GM23338 (cell line): Measurements from ENCODE around the gene NR4A2. TPM values are rescaled to one million over a fixed set of nuclear protein-coding genes. Genes with fewer than 3 reads are reported as not detected.

Source experiments
- ATAC-seq: fragments of 200-7000 bp; cut with Tn5 transposase; 3 replicates; pipeline ENCODE4 v1.9.1; 2020
- DNase-seq: peaks from one replicate; pipeline ENCODE4 v3.0.0-alpha.2; 2015; ENCODE audit warnings: low spot score
- H2AFZ ChIP-seq: fragments of 200-600 bp; sonication (generic); 2 replicates; pipeline ENCODE4 v1.8.0; 2016; ENCODE audit warnings: antibody characterized with exemption, mild to moderate bottlenecking, moderate library complexity
- H3F3A ChIP-seq: fragments of 200-600 bp; sonication (generic); replicated peaks from 2 replicates; pipeline ENCODE4 v1.8.0; 2017; ENCODE audit warnings: antibody characterized with exemption, mixed run types, low read depth
- H3K27ac ChIP-seq: fragments of 200-600 bp; sonication (generic); 2 replicates; pipeline ENCODE4 v1.6.1; 2016; ENCODE audit warnings: low read depth
- H3K27me3 ChIP-seq: fragments of 200-600 bp; sonication (generic); 2 replicates; pipeline ENCODE4 v1.8.0; 2016; ENCODE audit warnings: mild to moderate bottlenecking, mixed run types, moderate library complexity; ENCODE audit not compliant: insufficient read depth
- H3K36me3 ChIP-seq: fragments of 200-600 bp; sonication (generic); 2 replicates; pipeline ENCODE4 v1.8.0; 2016; ENCODE audit warnings: mild to moderate bottlenecking; ENCODE audit not compliant: insufficient read depth
- H3K4me1 ChIP-seq: fragments of 200-600 bp; sonication (generic); 2 replicates; pipeline ENCODE4 v1.8.0; 2016; ENCODE audit warnings: mild to moderate bottlenecking, moderate library complexity; ENCODE audit not compliant: insufficient read depth
- H3K4me2 ChIP-seq: fragments of 200-600 bp; sonication (generic); 2 replicates; pipeline ENCODE4 v1.7.1; 2017; ENCODE audit warnings: mixed run types
- H3K4me3 ChIP-seq: fragments of 200-600 bp; sonication (generic); 2 replicates; pipeline ENCODE4 v1.6.1; 2016; ENCODE audit warnings: mixed run types
- H3K79me2 ChIP-seq: fragments of 200-600 bp; sonication (generic); replicated peaks from 2 replicates; pipeline ENCODE4 v1.8.0; 2017; ENCODE audit warnings: mild to moderate bottlenecking; ENCODE audit not compliant: insufficient read depth
- H3K9me2 ChIP-seq: fragments of 200-600 bp; sonication (generic); 2 replicates; pipeline ENCODE4 v1.8.0; 2017; ENCODE audit not compliant: insufficient read depth
- H4K20me1 ChIP-seq: fragments of 200-600 bp; sonication (generic); replicated peaks from 2 replicates; pipeline ENCODE4 v1.8.0; 2017; ENCODE audit warnings: mild to moderate bottlenecking; ENCODE audit not compliant: insufficient read depth
- H3K27ac Mint-ChIP-seq: 2 replicates; pipeline ENCODE4 v1.8.0; 2020; ENCODE audit warnings: inconsistent platforms, mild to moderate bottlenecking, moderate library complexity, mixed read lengths
- H3K27me3 Mint-ChIP-seq: 3 replicates; pipeline ENCODE4 v1.8.0; 2022; ENCODE audit warnings: low read depth, mild to moderate bottlenecking, moderate library complexity, mixed read lengths, inconsistent platforms; ENCODE audit not compliant: insufficient read depth, poor library complexity
- H3K36me3 Mint-ChIP-seq: 3 replicates; pipeline ENCODE4 v1.8.0; 2021; ENCODE audit warnings: low read depth, mild to moderate bottlenecking, inconsistent platforms, moderate library complexity, mixed read lengths
- H3K4me1 Mint-ChIP-seq: 3 replicates; pipeline ENCODE4 v1.8.0; 2020; ENCODE audit warnings: mild to moderate bottlenecking, inconsistent platforms, mixed read lengths
- H3K4me3 Mint-ChIP-seq: 3 replicates; pipeline ENCODE4 v1.8.0; 2021; ENCODE audit warnings: moderate library complexity, mild to moderate bottlenecking, inconsistent platforms, mixed read lengths
- H3K9me3 Mint-ChIP-seq: 3 replicates; pipeline ENCODE4 v1.8.0; 2020; ENCODE audit warnings: moderate library complexity, mild to moderate bottlenecking, inconsistent platforms, mixed read lengths
- CREB1 ChIP-seq: fragments of 250-450 bp; sonication (Bioruptor Pico); IDR thresholded peaks from 2 replicates; pipeline ENCODE4 v1.5.0; 2020; ENCODE audit warnings: low read depth, mild to moderate bottlenecking, moderate library complexity
- CTCF ChIP-seq, 2 experiments: fragments of 200-600 bp in 1 of 2; sonication (generic) in 1 of 2; conservative IDR thresholded peaks; 2 replicates each; pipeline versions ENCODE4 v1.5.1 to v1.6.1; 2016 to 2017; ENCODE audit warnings: antibody characterized with exemption in 2 of 2, low read depth in 2 of 2, mild to moderate bottlenecking in 2 of 2, moderate library complexity in 1 of 2
- EZH2 ChIP-seq: fragments of 200-600 bp; sonication (generic); IDR thresholded peaks from one replicate; pipeline ENCODE4 v1.8.0; 2017; ENCODE audit warnings: antibody characterized with exemption, mild to moderate bottlenecking, low read depth; ENCODE audit not compliant: unreplicated experiment
- EZH2phosphoT487 ChIP-seq: fragments of 200-600 bp; sonication (generic); IDR thresholded peaks from one replicate; pipeline ENCODE4 v1.8.1; 2018; ENCODE audit warnings: antibody characterized with exemption; ENCODE audit not compliant: unreplicated experiment
- JUNB ChIP-seq: IDR thresholded peaks from one replicate; pipeline ENCODE4 v1.6.1; 2016; ENCODE audit warnings: antibody characterized with exemption; ENCODE audit not compliant: unreplicated experiment
- NANOG ChIP-seq: IDR thresholded peaks from 2 replicates; pipeline ENCODE4 v1.6.1; 2016; ENCODE audit warnings: antibody characterized with exemption, borderline replicate concordance
- POLR2AphosphoS5 ChIP-seq: IDR thresholded peaks from 2 replicates; pipeline ENCODE4 v1.6.1; 2016; ENCODE audit warnings: antibody characterized with exemption, low read depth
- STAT1 ChIP-seq: IDR thresholded peaks from one replicate; pipeline ENCODE4 v1.6.1; 2016; ENCODE audit warnings: antibody characterized with exemption; ENCODE audit not compliant: unreplicated experiment
- ZNF114 ChIP-seq: fragments of 250-450 bp; sonication (Bioruptor Pico); IDR thresholded peaks from 2 replicates; pipeline ENCODE4 v1.5.0; 2020; ENCODE audit warnings: mild to moderate bottlenecking, moderate library complexity
- ZNF331 ChIP-seq: fragments of 250-450 bp; sonication (Bioruptor Pico); IDR thresholded peaks from 2 replicates; pipeline ENCODE4 v1.5.0; 2020; ENCODE audit warnings: low read depth, mild to moderate bottlenecking, moderate library complexity
- polyA plus RNA-seq: library from polyadenylated mRNA; unstranded; fragments of >200 nt; fragmentation: Nextera tagmentation; extraction: Ambion mirVana; gene quantifications from 2 replicates; pipeline ENCODE4 v1.2.1, GENCODE V29; 2016
- total RNA-seq: library from RNA; depleted of rRNA; stranded (reverse); fragments of >200 nt; shearing (Covaris generic); gene quantifications from 2 replicates; pipeline ENCODE4 v1.2.3, GENCODE V29; 2014
- TF ChIP-seq, protein P1 (sequence below): IDR thresholded peaks from 2 replicates; pipeline ENCODE4 v1.6.1; 2016; ENCODE audit warnings: antibody characterized with exemption
- TF ChIP-seq, protein P2 (sequence below): fragments of 250-450 bp; sonication (Bioruptor Pico); IDR thresholded peaks from 2 replicates; pipeline ENCODE4 v1.5.0; 2020; ENCODE audit warnings: mild to moderate bottlenecking, moderate library complexity
- TF ChIP-seq, protein P3 (sequence below): IDR thresholded peaks from one replicate; pipeline ENCODE4 v1.6.1; 2018; ENCODE audit warnings: antibody characterized with exemption; ENCODE audit not compliant: unreplicated experiment

NR4A2 gene
- total and polyA plus RNA-seq, 2 experiments from 2014 or later, result 0.49 to 0.71 TPM

GRCh38 chr2:156349161-156349560 lies 16.6 kb upstream of the NR4A2 start:
- Histone ChIP-seq H3K27me3 (peaks cover 8% of the 10 kb centered on the region), H3K36me3 (no peaks in the 10 kb centered on the region), H4K20me1 (no peaks in the 10 kb centered on the region; the same call in 1 of the 2 replicates), H2AFZ (no peak overlapping the region), H3K79me2 (no peaks in the 10 kb centered on the region), H3K4me1 (0 out of 2 replicates have a peak, but pooled peaks cover 3% of the 10 kb centered on the region), H3F3A (no peaks in the 10 kb centered on the region), H3K4me2 (no peak overlapping the region), H3K27ac (no peak overlapping the region), H3K4me3 (no peak overlapping the region), H3K9me2 (no peaks in the 10 kb centered on the region)
- no peak for TF ChIP-seq POLR2AphosphoS5
- no peak for TF ChIP-seq EZH2phosphoT487
- TF ChIP-seq JUNB, result no peak
- TF ChIP-seq ZNF331 (CRISPR knock-in tag), result no peak
- TF ChIP-seq STAT1, result no peak
- TF ChIP-seq, protein P1, sequence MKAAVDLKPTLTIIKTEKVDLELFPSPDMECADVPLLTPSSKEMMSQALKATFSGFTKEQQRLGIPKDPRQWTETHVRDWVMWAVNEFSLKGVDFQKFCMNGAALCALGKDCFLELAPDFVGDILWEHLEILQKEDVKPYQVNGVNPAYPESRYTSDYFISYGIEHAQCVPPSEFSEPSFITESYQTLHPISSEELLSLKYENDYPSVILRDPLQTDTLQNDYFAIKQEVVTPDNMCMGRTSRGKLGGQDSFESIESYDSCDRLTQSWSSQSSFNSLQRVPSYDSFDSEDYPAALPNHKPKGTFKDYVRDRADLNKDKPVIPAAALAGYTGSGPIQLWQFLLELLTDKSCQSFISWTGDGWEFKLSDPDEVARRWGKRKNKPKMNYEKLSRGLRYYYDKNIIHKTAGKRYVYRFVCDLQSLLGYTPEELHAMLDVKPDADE, result no peak
- no peak for TF ChIP-seq CTCF (conservative IDR thresholded peaks at IDR 0.05; ENCODE audit: low read depth in 2 of 2)
- TF ChIP-seq, protein P2, sequence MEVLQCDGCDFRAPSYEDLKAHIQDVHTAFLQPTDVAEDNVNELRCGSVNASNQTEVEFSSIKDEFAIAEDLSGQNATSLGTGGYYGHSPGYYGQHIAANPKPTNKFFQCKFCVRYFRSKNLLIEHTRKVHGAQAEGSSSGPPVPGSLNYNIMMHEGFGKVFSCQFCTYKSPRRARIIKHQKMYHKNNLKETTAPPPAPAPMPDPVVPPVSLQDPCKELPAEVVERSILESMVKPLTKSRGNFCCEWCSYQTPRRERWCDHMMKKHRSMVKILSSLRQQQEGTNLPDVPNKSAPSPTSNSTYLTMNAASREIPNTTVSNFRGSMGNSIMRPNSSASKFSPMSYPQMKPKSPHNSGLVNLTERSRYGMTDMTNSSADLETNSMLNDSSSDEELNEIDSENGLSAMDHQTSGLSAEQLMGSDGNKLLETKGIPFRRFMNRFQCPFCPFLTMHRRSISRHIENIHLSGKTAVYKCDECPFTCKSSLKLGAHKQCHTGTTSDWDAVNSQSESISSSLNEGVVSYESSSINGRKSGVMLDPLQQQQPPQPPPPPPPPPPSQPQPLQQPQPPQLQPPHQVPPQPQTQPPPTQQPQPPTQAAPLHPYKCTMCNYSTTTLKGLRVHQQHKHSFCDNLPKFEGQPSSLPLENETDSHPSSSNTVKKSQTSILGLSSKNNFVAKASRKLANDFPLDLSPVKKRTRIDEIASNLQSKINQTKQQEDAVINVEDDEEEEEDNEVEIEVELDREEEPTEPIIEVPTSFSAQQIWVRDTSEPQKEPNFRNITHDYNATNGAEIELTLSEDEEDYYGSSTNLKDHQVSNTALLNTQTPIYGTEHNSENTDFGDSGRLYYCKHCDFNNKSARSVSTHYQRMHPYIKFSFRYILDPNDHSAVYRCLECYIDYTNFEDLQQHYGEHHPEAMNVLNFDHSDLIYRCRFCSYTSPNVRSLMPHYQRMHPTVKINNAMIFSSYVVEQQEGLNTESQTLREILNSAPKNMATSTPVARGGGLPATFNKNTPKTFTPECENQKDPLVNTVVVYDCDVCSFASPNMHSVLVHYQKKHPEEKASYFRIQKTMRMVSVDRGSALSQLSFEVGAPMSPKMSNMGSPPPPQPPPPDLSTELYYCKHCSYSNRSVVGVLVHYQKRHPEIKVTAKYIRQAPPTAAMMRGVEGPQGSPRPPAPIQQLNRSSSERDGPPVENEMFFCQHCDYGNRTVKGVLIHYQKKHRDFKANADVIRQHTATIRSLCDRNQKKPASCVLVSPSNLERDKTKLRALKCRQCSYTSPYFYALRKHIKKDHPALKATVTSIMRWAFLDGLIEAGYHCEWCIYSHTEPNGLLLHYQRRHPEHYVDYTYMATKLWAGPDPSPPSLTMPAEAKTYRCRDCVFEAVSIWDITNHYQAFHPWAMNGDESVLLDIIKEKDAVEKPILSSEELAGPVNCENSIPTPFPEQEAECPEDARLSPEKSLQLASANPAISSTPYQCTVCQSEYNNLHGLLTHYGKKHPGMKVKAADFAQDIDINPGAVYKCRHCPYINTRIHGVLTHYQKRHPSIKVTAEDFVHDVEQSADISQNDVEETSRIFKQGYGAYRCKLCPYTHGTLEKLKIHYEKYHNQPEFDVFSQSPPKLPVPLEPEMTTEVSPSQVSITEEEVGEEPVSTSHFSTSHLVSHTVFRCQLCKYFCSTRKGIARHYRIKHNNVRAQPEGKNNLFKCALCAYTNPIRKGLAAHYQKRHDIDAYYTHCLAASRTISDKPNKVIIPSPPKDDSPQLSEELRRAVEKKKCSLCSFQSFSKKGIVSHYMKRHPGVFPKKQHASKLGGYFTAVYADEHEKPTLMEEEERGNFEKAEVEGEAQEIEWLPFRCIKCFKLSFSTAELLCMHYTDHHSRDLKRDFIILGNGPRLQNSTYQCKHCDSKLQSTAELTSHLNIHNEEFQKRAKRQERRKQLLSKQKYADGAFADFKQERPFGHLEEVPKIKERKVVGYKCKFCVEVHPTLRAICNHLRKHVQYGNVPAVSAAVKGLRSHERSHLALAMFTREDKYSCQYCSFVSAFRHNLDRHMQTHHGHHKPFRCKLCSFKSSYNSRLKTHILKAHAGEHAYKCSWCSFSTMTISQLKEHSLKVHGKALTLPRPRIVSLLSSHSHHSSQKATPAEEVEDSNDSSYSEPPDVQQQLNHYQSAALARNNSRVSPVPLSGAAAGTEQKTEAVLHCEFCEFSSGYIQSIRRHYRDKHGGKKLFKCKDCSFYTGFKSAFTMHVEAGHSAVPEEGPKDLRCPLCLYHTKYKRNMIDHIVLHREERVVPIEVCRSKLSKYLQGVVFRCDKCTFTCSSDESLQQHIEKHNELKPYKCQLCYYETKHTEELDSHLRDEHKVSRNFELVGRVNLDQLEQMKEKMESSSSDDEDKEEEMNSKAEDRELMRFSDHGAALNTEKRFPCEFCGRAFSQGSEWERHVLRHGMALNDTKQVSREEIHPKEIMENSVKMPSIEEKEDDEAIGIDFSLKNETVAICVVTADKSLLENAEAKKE (CRISPR knock-in tag), result no peak
- TF ChIP-seq NANOG, result no peak
- TF ChIP-seq EZH2, result no peak
- TF ChIP-seq, protein P3, sequence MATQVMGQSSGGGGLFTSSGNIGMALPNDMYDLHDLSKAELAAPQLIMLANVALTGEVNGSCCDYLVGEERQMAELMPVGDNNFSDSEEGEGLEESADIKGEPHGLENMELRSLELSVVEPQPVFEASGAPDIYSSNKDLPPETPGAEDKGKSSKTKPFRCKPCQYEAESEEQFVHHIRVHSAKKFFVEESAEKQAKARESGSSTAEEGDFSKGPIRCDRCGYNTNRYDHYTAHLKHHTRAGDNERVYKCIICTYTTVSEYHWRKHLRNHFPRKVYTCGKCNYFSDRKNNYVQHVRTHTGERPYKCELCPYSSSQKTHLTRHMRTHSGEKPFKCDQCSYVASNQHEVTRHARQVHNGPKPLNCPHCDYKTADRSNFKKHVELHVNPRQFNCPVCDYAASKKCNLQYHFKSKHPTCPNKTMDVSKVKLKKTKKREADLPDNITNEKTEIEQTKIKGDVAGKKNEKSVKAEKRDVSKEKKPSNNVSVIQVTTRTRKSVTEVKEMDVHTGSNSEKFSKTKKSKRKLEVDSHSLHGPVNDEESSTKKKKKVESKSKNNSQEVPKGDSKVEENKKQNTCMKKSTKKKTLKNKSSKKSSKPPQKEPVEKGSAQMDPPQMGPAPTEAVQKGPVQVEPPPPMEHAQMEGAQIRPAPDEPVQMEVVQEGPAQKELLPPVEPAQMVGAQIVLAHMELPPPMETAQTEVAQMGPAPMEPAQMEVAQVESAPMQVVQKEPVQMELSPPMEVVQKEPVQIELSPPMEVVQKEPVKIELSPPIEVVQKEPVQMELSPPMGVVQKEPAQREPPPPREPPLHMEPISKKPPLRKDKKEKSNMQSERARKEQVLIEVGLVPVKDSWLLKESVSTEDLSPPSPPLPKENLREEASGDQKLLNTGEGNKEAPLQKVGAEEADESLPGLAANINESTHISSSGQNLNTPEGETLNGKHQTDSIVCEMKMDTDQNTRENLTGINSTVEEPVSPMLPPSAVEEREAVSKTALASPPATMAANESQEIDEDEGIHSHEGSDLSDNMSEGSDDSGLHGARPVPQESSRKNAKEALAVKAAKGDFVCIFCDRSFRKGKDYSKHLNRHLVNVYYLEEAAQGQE, result no peak
- TF ChIP-seq ZNF114 (CRISPR knock-in tag), result no peak
- TF ChIP-seq CREB1 (CRISPR knock-in tag), result no peak
- ATAC-seq, result no peak
- no peaks in the 10 kb centered on the region for H3K27me3 Mint-ChIP-seq
- H3K9me3 Mint-ChIP-seq, result peaks cover 3% of the 10 kb centered on the region; the same call in 1 of the 3 replicates
- H3K4me1 Mint-ChIP-seq, result peaks cover 10% of the 10 kb centered on the region; the same call in 2 of the 3 replicates
- no peak overlapping the region for H3K4me3 Mint-ChIP-seq
- H3K27ac Mint-ChIP-seq, result no peak overlapping the region
- no peaks in the 10 kb centered on the region for H3K36me3 Mint-ChIP-seq
- no peak for DNase-seq
